ENCODE data around the gene ACSF2. TPM values are rescaled to one million over a fixed set of nuclear protein-coding genes. Genes with fewer than 3 reads are reported as not detected.

Gene ACSF2
- total and polyA plus RNA-seq, 8 donors, result 16.1 to 172 (median 67.9) TPM

DNA sequence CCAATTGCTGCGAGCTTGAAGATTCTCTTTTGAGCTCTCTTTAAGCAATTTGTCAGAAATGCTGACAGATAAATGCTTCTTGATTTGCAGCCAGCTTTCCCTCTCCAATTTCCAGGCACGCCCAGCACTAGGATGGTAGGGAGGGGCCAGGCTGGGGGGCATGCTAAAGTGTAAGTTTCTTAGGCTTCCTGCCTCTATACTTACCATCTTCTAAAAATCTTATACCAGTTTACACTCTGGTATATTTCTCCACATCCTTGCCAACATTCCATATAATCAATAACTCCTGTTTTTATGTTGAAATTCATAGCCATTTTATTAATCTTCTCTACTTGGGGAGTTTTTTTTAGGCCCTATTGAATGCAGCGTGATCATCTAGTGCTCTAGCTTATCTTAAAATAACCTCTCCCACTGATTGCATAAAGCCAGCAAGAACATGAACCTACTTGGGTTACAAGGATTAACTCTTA lies 17.5 kb downstream of the ACSF2 start:
- TF ChIP-seq EP300 (IDR thresholded peaks at IDR 0.05), result no peak
- TF ChIP-seq, protein P1, sequence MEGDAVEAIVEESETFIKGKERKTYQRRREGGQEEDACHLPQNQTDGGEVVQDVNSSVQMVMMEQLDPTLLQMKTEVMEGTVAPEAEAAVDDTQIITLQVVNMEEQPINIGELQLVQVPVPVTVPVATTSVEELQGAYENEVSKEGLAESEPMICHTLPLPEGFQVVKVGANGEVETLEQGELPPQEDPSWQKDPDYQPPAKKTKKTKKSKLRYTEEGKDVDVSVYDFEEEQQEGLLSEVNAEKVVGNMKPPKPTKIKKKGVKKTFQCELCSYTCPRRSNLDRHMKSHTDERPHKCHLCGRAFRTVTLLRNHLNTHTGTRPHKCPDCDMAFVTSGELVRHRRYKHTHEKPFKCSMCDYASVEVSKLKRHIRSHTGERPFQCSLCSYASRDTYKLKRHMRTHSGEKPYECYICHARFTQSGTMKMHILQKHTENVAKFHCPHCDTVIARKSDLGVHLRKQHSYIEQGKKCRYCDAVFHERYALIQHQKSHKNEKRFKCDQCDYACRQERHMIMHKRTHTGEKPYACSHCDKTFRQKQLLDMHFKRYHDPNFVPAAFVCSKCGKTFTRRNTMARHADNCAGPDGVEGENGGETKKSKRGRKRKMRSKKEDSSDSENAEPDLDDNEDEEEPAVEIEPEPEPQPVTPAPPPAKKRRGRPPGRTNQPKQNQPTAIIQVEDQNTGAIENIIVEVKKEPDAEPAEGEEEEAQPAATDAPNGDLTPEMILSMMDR (IDR thresholded peaks at IDR 0.05), result no peak
- no peak for TF ChIP-seq POLR2A (IDR thresholded peaks at IDR 0.05)
- TF ChIP-seq POLR2AphosphoS5 (IDR thresholded peaks at IDR 0.05), result no peak
- 15 to 39% (median 33%) methylated on average over 3 of the region's 3 CpGs for WGBS, 5 donors
- Histone ChIP-seq H3K9me3 (no peaks in the 10 kb centered on the region), H3K4me3 (no peak overlapping the region), H3K4me1 (peaks cover 35 to 89% (median 64%) of the 10 kb centered on the region in 4 donors), H3K27ac (peak overlapping the region; percentile 45 to 67 (median 56)), H3K27me3 (no peaks in the 10 kb centered on the region), H3K36me3 (no peaks in the 10 kb centered on the region)
- intact Hi-C loops (cut with DNase I; ENCODE audit: low total_unique reads), result no loop called here
- no peak for DNase-seq

GRCh38 chr17:50444841-50445715 lies 19.1 kb downstream of the ACSF2 start:
- no peak for DNase-seq
- intact Hi-C loops (cut with DNase I; ENCODE audit: low total_unique reads), result no loop called here
- WGBS, 5 donors, result 91 to 95% (median 93%) methylated on average over 6 of the region's 6 CpGs
- Histone ChIP-seq H3K27ac (peak overlapping the region in 3 of 5 donors; percentile 12 to 46 (median 32)), H3K4me3 (no peak overlapping the region), H3K36me3 (peaks cover 0 to 3% (median 0%) of the 10 kb centered on the region in 4 donors), H3K4me1 (peaks cover 27 to 82% (median 57%) of the 10 kb centered on the region in 4 donors), H3K27me3 (no peaks in the 10 kb centered on the region), H3K9me3 (no peaks in the 10 kb centered on the region)
- TF ChIP-seq POLR2AphosphoS5 (IDR thresholded peaks at IDR 0.05) (no peak), EP300 (IDR thresholded peaks at IDR 0.05) (no peak), POLR2A (IDR thresholded peaks at IDR 0.05) (no peak)
- TF ChIP-seq, protein P1 (IDR thresholded peaks at IDR 0.05), result no peak

- no peaks in the 10 kb centered on the region for H3K9me3 ChIP-seq
- peak overlapping the region in 3 of 5 donors; percentile 12 to 46 (median 32) for H3K27ac ChIP-seq
- H3K4me3 ChIP-seq, result no peak overlapping the region
- H3K36me3 ChIP-seq, result peaks cover 0 to 3% (median 0%) of the 10 kb centered on the region in 4 donors
- DNase-seq, result no peak
- H3K4me1 ChIP-seq, result peaks cover 22 to 75% (median 50%) of the 10 kb centered on the region in 4 donors
- 11 to 32% (median 19%) methylated on average over 1 of the region's 1 CpG for WGBS, 5 donors
- TF ChIP-seq, protein P1 (IDR thresholded peaks at IDR 0.05), result no peak
- TF ChIP-seq EP300 (IDR thresholded peaks at IDR 0.05) (no peak), POLR2AphosphoS5 (IDR thresholded peaks at IDR 0.05) (no peak), POLR2A (IDR thresholded peaks at IDR 0.05) (no peak)
- intact Hi-C loops (cut with DNase I; ENCODE audit: low total_unique reads), result no loop called here
- no peaks in the 10 kb centered on the region for H3K27me3 ChIP-seq
These were observed 19.8 kb downstream of the ACSF2 start for GRCh38 chr17:50445730-50446325.

GRCh38 chr17:50447870-50448595 lies 22.0 kb downstream of the ACSF2 start:
- DNase-seq, result peak in 1 of 2 donors; percentile 80
- no peaks in the 10 kb centered on the region for H3K9me3 ChIP-seq
- whole genome bisulfite sequencing, 5 donors, result 47 to 67% (median 53%) methylated on average over 7 of the region's 7 CpGs
- peak overlapping the region in 3 of 5 donors; percentile 25 to 46 (median 31) for H3K27ac ChIP-seq
- H3K4me3 ChIP-seq, result no peak overlapping the region
- peaks cover 18 to 65% (median 38%) of the 10 kb centered on the region in 4 donors for H3K4me1 ChIP-seq
- no peaks in the 10 kb centered on the region for H3K27me3 ChIP-seq
- peaks cover 0 to 3% (median 0%) of the 10 kb centered on the region in 4 donors for H3K36me3 ChIP-seq
- no peak for TF ChIP-seq POLR2AphosphoS5 (IDR thresholded peaks at IDR 0.05)
- intact Hi-C loops (cut with DNase I; ENCODE audit: low total_unique reads), result no loop called here
